ENCODE data around the gene RPS5. TPM values are rescaled to one million over a fixed set of nuclear protein-coding genes. Genes with fewer than 3 reads are reported as not detected.

Gene RPS5
- total RNA-seq, 1 experiment from 2014 or later, result 1,982 TPM

- Histone ChIP-seq H2AFZ (ENCODE audit: low read depth, low read length, poor library complexity, severe bottlenecking) (no peak overlapping the region), H4K20me1 (ENCODE audit: insufficient read depth) (no peaks in the 10 kb centered on the region), H3K36me3 (ENCODE audit: control insufficient read depth in 1 of 2, insufficient read depth in 2 of 2, low read length in 2 of 2) (peaks cover 0 to 5% of the 10 kb centered on the region in 2 experiments; a peak in 1 of 4 replicates), H3K9me2 (ENCODE audit: insufficient read depth) (no peaks in the 10 kb centered on the region), H3K79me2 (ENCODE audit: insufficient read depth, low read length) (no peaks in the 10 kb centered on the region), H3K4me1 (ENCODE audit: control insufficient read depth in 1 of 2, insufficient read depth in 2 of 2, low read length in 2 of 2) (no peaks in the 10 kb centered on the region), H3K9ac (ENCODE audit: low read length) (no peak overlapping the region), H3K27ac (ENCODE audit: low read depth, low read length) (no peak overlapping the region), H3K4me3 (replicated peaks in 1 of 2; ENCODE audit: low read depth in 1 of 2, low read length in 2 of 2) (no peak overlapping the region), H3K27me3 (ENCODE audit: insufficient read depth, low read length) (no peaks in the 10 kb centered on the region), H3K9me3 (ENCODE audit: control insufficient read depth in 1 of 2, insufficient read depth in 1 of 2, low read depth in 1 of 2, low read length in 2 of 2) (peaks cover 15 to 36% of the 10 kb centered on the region in 2 experiments; a peak in 2 of 4 replicates), H3K4me2 (ENCODE audit: low read length) (no peak overlapping the region)
- DNase-seq (ENCODE audit: low read depth, low spot score) (no peak), ATAC-seq (no peak)
- BruUV-seq (replicated peaks), result no TSS peak
- no peak for TF ChIP-seq POLR2A (IDR thresholded peaks at IDR 0.05; ENCODE audit: borderline replicate concordance, extremely low read depth, insufficient read depth, insufficient read length)
- TF ChIP-seq JUND (IDR thresholded peaks at IDR 0.05), result no peak
- no peak for TF ChIP-seq EZH2phosphoT487 (IDR thresholded peaks at IDR 0.05; ENCODE audit: borderline replicate concordance)
- no peak for TF ChIP-seq ATF3 (IDR thresholded peaks at IDR 0.05)
- no peak for TF ChIP-seq RAD21 (IDR thresholded peaks at IDR 0.05; ENCODE audit: low read depth)
- TF ChIP-seq ZNF274 (IDR thresholded peaks at IDR 0.05; ENCODE audit: low read depth, low read length), result no peak
- TF ChIP-seq, protein P1, sequence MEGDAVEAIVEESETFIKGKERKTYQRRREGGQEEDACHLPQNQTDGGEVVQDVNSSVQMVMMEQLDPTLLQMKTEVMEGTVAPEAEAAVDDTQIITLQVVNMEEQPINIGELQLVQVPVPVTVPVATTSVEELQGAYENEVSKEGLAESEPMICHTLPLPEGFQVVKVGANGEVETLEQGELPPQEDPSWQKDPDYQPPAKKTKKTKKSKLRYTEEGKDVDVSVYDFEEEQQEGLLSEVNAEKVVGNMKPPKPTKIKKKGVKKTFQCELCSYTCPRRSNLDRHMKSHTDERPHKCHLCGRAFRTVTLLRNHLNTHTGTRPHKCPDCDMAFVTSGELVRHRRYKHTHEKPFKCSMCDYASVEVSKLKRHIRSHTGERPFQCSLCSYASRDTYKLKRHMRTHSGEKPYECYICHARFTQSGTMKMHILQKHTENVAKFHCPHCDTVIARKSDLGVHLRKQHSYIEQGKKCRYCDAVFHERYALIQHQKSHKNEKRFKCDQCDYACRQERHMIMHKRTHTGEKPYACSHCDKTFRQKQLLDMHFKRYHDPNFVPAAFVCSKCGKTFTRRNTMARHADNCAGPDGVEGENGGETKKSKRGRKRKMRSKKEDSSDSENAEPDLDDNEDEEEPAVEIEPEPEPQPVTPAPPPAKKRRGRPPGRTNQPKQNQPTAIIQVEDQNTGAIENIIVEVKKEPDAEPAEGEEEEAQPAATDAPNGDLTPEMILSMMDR (IDR thresholded peaks at IDR 0.05 in 2 of 3, conservative IDR thresholded peaks at IDR 0.05 in 1 of 3; ENCODE audit: borderline replicate concordance in 1 of 3, insufficient read depth in 1 of 3, low read depth in 2 of 3, low read length in 2 of 3), result no peak
- TF ChIP-seq SIN3A (IDR thresholded peaks at IDR 0.05; ENCODE audit: low read depth), result no peak
- no peak for TF ChIP-seq ELF1 (IDR thresholded peaks at IDR 0.05; ENCODE audit: borderline replicate concordance, low read depth)
- no peak for TF ChIP-seq CBX3 (IDR thresholded peaks at IDR 0.05; ENCODE audit: low read depth)
- no peak for TF ChIP-seq REST (IDR thresholded peaks at IDR 0.05; ENCODE audit: low read depth)
- RAD21 ChIA-PET (ENCODE audit: low non-redundant PET in 1 of 2, low total read pairs in 2 of 2, uncharacterized antibody in 2 of 2, unreplicated experiment in 2 of 2), result no interaction called here
- POLR2A ChIA-PET, result no interaction called here
- intact Hi-C loops (cut with micrococcal nuclease), result no loop called here
- CTCF ChIA-PET, result no interaction called here
Observed at GRCh38 chr19:58434217-58434616, 47.1 kb downstream of the RPS5 start.
